MCF 10A (cell line): ENCODE data around the gene MVK. TPM values are rescaled to one million over a fixed set of nuclear protein-coding genes. Genes with fewer than 3 reads are reported as not detected.
"Not testable (repeated sequence)": the region's sequence is repeated elsewhere in the genome, so short reads cannot be mapped to it uniquely, and the experiment has no call there.

Experiments used
- BruUV-seq: library from RNA; stranded (reverse); fragments of 400-500 nt; replicated peaks from 2 replicates; lab custom pipeline; 2021; lab: Mats Ljungman, UMichigan
- CTCF ChIA-PET: fragments of 300-600 bp; sonication (Branson Sonifier 250); formaldehyde crosslinking; extraction: SDS; loops from one replicate; lab custom pipeline; 2021; ENCODE audit warnings: antibody characterized with exemption, inconsistent platforms; lab: Yijun Ruan, JAX
- POLR2A ChIA-PET: fragments of 300-600, 350-650 bp; sonication (Branson Sonifier 250); formaldehyde crosslinking; extraction: SDS; loops from one replicate; lab custom pipeline; 2020; ENCODE audit warnings: antibody characterized with exemption, inconsistent platforms; lab: Yijun Ruan, JAX
- DNase-seq: peaks from one replicate; pipeline ENCODE4 v3.0.0-alpha.2; 2018; ENCODE audit not compliant: unreplicated experiment
- H3K27ac Mint-ChIP-seq: one replicate; pipeline ENCODE4 v1.8.0; 2022; ENCODE audit warnings: mild to moderate bottlenecking, low read depth, mixed read lengths; ENCODE audit not compliant: unreplicated experiment
- H3K27me3 Mint-ChIP-seq: one replicate; pipeline ENCODE4 v1.8.0; 2022; ENCODE audit warnings: mixed read lengths; ENCODE audit not compliant: insufficient read depth, unreplicated experiment
- H3K36me3 Mint-ChIP-seq: one replicate; pipeline ENCODE4 v1.8.0; 2022; ENCODE audit warnings: mild to moderate bottlenecking, moderate library complexity, mixed read lengths; ENCODE audit not compliant: insufficient read depth, unreplicated experiment
- H3K4me1 Mint-ChIP-seq: one replicate; pipeline ENCODE4 v1.8.0; 2022; ENCODE audit warnings: mixed read lengths; ENCODE audit not compliant: insufficient read depth, unreplicated experiment
- H3K4me3 Mint-ChIP-seq: one replicate; pipeline ENCODE4 v1.8.0; 2022; ENCODE audit warnings: mild to moderate bottlenecking, moderate library complexity, mixed read lengths; ENCODE audit not compliant: unreplicated experiment
- H3K9me3 Mint-ChIP-seq: one replicate; pipeline ENCODE4 v1.8.0; 2022; ENCODE audit warnings: mixed read lengths; ENCODE audit not compliant: unreplicated experiment
- intact Hi-C: fragments of 100-400 bp; cut with micrococcal nuclease; formaldehyde crosslinking; loops from 2 replicates; pipeline ENCODE4 v1.14.1; 2022
- total RNA-seq: library from RNA; stranded (reverse); gene quantifications from 2 replicates; pipeline ENCODE4 v1.2.3, GENCODE V29; 2022
- TF ChIP-seq, protein P1 (sequence below): fragments of 200-600 bp; IDR thresholded peaks from one replicate; pipeline ENCODE4 v1.8.0; 2022; ENCODE audit warnings: antibody characterized with exemption, mild to moderate bottlenecking; ENCODE audit not compliant: unreplicated experiment

Gene MVK
- total RNA-seq, 1 experiment from 2014 or later, result 17.1 TPM

DNA sequence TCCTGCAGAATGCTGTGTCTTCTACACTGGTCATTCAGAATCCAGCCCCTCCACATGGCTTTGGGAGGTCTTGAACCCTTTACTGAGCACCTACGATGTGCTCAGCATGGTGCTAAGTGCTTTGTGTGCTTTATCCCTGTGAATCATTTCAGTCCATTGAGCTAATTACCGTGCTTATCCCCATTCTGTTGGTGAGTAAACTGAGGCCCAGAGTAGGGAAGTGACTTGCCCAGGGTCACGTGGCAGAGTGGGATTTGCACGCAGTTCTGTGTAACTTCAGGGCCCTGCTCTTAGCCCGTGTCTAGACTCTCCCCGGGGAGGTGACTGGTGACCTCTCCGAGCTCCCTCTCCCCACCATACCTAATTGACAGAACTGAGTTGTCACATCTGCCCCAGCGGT is 27.4 kb downstream of the MVK start:
- H3K4me1 Mint-ChIP-seq, result peaks cover 8% of the 10 kb centered on the region
- BruUV-seq, result no TSS peak
- CTCF ChIA-PET, result interaction anchor here (1.3 to 5.9 kb wide), 5 partner anchors 12 to 253 kb away, joined by 3 to 93 read pairs (median 7); no protein-coding TSS in a partner anchor
- no peaks in the 10 kb centered on the region for H3K9me3 Mint-ChIP-seq
- no peak overlapping the region for H3K27ac Mint-ChIP-seq
- H3K27me3 Mint-ChIP-seq, result no peaks in the 10 kb centered on the region
- peaks cover 11% of the 10 kb centered on the region for H3K36me3 Mint-ChIP-seq
- H3K4me3 Mint-ChIP-seq, result no peak overlapping the region
- intact Hi-C loops, result no loop called here
- TF ChIP-seq, protein P1, sequence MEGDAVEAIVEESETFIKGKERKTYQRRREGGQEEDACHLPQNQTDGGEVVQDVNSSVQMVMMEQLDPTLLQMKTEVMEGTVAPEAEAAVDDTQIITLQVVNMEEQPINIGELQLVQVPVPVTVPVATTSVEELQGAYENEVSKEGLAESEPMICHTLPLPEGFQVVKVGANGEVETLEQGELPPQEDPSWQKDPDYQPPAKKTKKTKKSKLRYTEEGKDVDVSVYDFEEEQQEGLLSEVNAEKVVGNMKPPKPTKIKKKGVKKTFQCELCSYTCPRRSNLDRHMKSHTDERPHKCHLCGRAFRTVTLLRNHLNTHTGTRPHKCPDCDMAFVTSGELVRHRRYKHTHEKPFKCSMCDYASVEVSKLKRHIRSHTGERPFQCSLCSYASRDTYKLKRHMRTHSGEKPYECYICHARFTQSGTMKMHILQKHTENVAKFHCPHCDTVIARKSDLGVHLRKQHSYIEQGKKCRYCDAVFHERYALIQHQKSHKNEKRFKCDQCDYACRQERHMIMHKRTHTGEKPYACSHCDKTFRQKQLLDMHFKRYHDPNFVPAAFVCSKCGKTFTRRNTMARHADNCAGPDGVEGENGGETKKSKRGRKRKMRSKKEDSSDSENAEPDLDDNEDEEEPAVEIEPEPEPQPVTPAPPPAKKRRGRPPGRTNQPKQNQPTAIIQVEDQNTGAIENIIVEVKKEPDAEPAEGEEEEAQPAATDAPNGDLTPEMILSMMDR, result no peak
- DNase-seq, result no peak
- POLR2A ChIA-PET, result no interaction called here

DNA sequence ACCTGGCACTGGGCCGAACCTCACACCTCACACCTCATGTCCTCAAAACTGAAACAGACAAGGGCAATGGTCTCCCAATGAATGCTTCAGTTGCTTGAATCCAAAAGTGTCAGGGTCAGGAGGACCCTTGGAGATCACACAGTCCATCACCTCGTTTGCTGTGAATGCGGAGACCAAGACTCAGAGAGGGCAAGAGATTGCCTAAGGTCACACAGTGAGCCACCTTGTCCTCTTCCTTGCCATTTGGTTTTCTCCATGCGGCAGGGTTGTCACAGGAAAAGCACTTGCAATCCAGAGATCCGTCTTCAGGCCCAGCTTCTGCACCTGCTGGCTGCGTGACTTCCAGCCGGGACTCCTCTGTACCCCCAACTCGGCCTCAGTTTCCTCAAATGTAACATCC is 28.0 kb downstream of the MVK start:
- no peak overlapping the region for H3K27ac Mint-ChIP-seq
- H3K9me3 Mint-ChIP-seq, result no peaks in the 10 kb centered on the region
- no peaks in the 10 kb centered on the region for H3K27me3 Mint-ChIP-seq
- ChIA-PET POLR2A (no interaction called here), CTCF (interaction anchor here (0.9 to 5.7 kb wide), 2 partner anchors 11 to 174 kb away, joined by 3 to 93 read pairs; no protein-coding TSS in a partner anchor)
- TF ChIP-seq, protein P1, result no peak
- no TSS peak for BruUV-seq
- peaks cover 9% of the 10 kb centered on the region for H3K36me3 Mint-ChIP-seq
- no peak overlapping the region for H3K4me3 Mint-ChIP-seq
- peaks cover 8% of the 10 kb centered on the region for H3K4me1 Mint-ChIP-seq
- intact Hi-C loops, result no loop called here
- DNase-seq, result no peak

DNA sequence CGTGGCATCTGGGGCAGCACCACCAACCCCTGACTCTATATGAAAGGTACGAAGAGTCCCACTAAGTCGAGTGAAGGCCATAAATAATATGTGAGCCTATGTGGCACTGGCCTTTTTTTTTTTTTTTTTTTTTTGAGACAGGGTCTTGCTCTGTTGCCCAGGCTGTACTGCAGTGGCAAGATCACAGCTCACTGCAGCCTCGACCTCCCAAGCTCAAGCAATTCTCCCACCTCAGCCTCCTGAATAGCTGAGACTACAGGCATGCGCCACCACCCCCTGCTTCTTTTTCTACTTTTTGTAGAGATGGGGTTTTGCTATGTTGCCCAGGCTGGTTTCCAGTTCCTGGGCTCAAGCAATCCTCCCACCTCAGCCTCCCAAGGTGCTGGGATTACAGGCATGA is 28.5 kb downstream of the MVK start:
- H3K9me3 Mint-ChIP-seq, H3K4me3 Mint-ChIP-seq, H3K27me3 Mint-ChIP-seq, POLR2A ChIA-PET, DNase-seq, BruUV-seq, H3K27ac Mint-ChIP-seq, H3K36me3 Mint-ChIP-seq, intact Hi-C loops, H3K4me1 Mint-ChIP-seq: not testable (repeated sequence)
- CTCF ChIA-PET, result interaction anchor here (0.5 to 0.9 kb wide), 2 partner anchors 10 to 140 kb away, joined by 3 read pairs; no protein-coding TSS in a partner anchor

DNA sequence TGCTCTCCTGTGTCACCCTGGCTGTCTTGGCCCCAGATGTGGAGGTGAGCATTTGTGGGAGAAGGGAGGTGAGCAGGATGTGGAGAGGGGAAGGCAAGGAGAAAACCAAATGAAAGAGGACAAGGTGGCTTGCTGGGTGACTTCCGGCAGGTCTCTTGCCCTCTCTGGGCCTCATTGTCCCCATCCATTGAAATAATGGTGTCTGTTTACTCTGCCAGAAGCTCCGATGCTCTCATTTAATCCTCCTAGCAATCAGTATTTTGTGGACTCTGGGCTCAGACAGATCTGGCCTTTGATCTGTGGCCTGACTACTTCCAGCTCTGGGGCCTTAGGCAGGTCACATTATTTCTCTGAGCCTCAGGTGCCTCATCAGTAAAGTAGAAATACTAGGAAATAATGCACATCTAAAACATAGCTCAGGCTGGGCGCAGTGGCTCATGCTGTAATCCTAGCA is 30.6 kb downstream of the MVK start:
- Mint-ChIP-seq H3K36me3 (no peaks in the 10 kb centered on the region), H3K4me3 (no peak overlapping the region), H3K9me3 (no peaks in the 10 kb centered on the region), H3K27ac (no peak overlapping the region), H3K4me1 (no peaks in the 10 kb centered on the region), H3K27me3 (peaks cover 21% of the 10 kb centered on the region)
- ChIA-PET CTCF (interaction anchor here (0.6 to 1.6 kb wide), 3 partner anchors 193 to 242 kb away, joined by 3 to 5 read pairs (median 3); no protein-coding TSS in a partner anchor), POLR2A (interaction anchor here (0.7 kb wide), 1 partner anchor 170 kb away, joined by 3 read pairs; no protein-coding TSS in a partner anchor)
- intact Hi-C loops, result no loop called here
- no TSS peak for BruUV-seq
- DNase-seq, result no peak
- TF ChIP-seq, protein P1, result no peak
